Measurements from ENCODE around the gene SMOC2.

The SMOC2 gene

GRCh38 chr6:168507730-168508129 is 66.7 kb downstream of the SMOC2 start:
- H3K9me3 ChIP-seq (ENCODE audit: control insufficient read depth in 5 of 5, low read length in 5 of 5) = no peaks in the 10 kb centered on the region
- H3K4me1 ChIP-seq (ENCODE audit: control insufficient read depth in 5 of 5, insufficient read depth in 5 of 5, low read length in 5 of 5) = no peaks in the 10 kb centered on the region
- no peak overlapping the region for H3K27ac ChIP-seq (ENCODE audit: low read depth, low read length)
- H3K27me3 ChIP-seq (ENCODE audit: control insufficient read depth in 5 of 5, insufficient read depth in 4 of 5, low read length in 5 of 5) = peaks cover 0 to 5% (median 0%) of the 10 kb centered on the region in 5 donors
- H3K9ac ChIP-seq (ENCODE audit: low read length in 5 of 5) = no peak overlapping the region
- H3K36me3 ChIP-seq (ENCODE audit: control insufficient read depth in 5 of 5, insufficient read depth in 5 of 5, low read length in 5 of 5) = no peaks in the 10 kb centered on the region
- no peak overlapping the region for H3K4me3 ChIP-seq (ENCODE audit: low read depth in 1 of 5, low read length in 5 of 5)

- Histone ChIP-seq H3K27ac (ENCODE audit: low read depth, low read length) (no peak overlapping the region), H3K27me3 (ENCODE audit: control insufficient read depth in 5 of 5, insufficient read depth in 4 of 5, low read length in 5 of 5) (peaks cover 0 to 6% (median 0%) of the 10 kb centered on the region in 5 donors), H3K4me1 (ENCODE audit: control insufficient read depth in 5 of 5, insufficient read depth in 5 of 5, low read length in 5 of 5) (peaks cover 0 to 1% (median 0%) of the 10 kb centered on the region in 5 donors), H3K9ac (ENCODE audit: low read length in 5 of 5) (no peak overlapping the region), H3K36me3 (ENCODE audit: control insufficient read depth in 5 of 5, insufficient read depth in 5 of 5, low read length in 5 of 5) (no peaks in the 10 kb centered on the region), H3K9me3 (ENCODE audit: control insufficient read depth in 5 of 5, low read length in 5 of 5) (no peaks in the 10 kb centered on the region), H3K4me3 (ENCODE audit: low read depth in 1 of 5, low read length in 5 of 5) (no peak overlapping the region)
These were observed 67.9 kb downstream of the SMOC2 start for GRCh38 chr6:168508903-168509302.

- Histone ChIP-seq H3K36me3 (ENCODE audit: control insufficient read depth in 5 of 5, insufficient read depth in 5 of 5, low read length in 5 of 5) (peaks cover 0 to 3% (median 0%) of the 10 kb centered on the region in 5 donors), H3K27ac (ENCODE audit: low read depth, low read length) (no peak overlapping the region), H3K9ac (ENCODE audit: low read length in 5 of 5) (no peak overlapping the region), H3K4me3 (ENCODE audit: low read depth in 1 of 5, low read length in 5 of 5) (no peak overlapping the region), H3K4me1 (ENCODE audit: control insufficient read depth in 5 of 5, insufficient read depth in 5 of 5, low read length in 5 of 5) (peaks cover 0 to 6% (median 0%) of the 10 kb centered on the region in 5 donors), H3K27me3 (ENCODE audit: control insufficient read depth in 5 of 5, insufficient read depth in 4 of 5, low read length in 5 of 5) (peaks cover 0 to 15% (median 0%) of the 10 kb centered on the region in 5 donors), H3K9me3 (ENCODE audit: control insufficient read depth in 5 of 5, low read length in 5 of 5) (peaks cover 0 to 5% (median 0%) of the 10 kb centered on the region in 5 donors)
These were observed 72.8 kb downstream of the SMOC2 start for GRCh38 chr6:168513766-168514165.

- H3K9ac ChIP-seq (ENCODE audit: low read length in 5 of 5) = no peak overlapping the region
- peaks cover 0 to 6% (median 0%) of the 10 kb centered on the region in 5 donors for H3K4me1 ChIP-seq (ENCODE audit: control insufficient read depth in 5 of 5, insufficient read depth in 5 of 5, low read length in 5 of 5)
- no peak overlapping the region for H3K4me3 ChIP-seq (ENCODE audit: low read depth in 1 of 5, low read length in 5 of 5)
- peaks cover 0 to 9% (median 0%) of the 10 kb centered on the region in 5 donors for H3K9me3 ChIP-seq (ENCODE audit: control insufficient read depth in 5 of 5, low read length in 5 of 5)
- peaks cover 0 to 6% (median 0%) of the 10 kb centered on the region in 5 donors for H3K36me3 ChIP-seq (ENCODE audit: control insufficient read depth in 5 of 5, insufficient read depth in 5 of 5, low read length in 5 of 5)
- H3K27me3 ChIP-seq (ENCODE audit: control insufficient read depth in 5 of 5, insufficient read depth in 4 of 5, low read length in 5 of 5) = peaks cover 0 to 15% (median 0%) of the 10 kb centered on the region in 5 donors
- H3K27ac ChIP-seq (ENCODE audit: low read depth, low read length) = no peak overlapping the region
These were observed 73.2 kb downstream of the SMOC2 start for GRCh38 chr6:168514216-168514615.

- Histone ChIP-seq H3K4me3 (ENCODE audit: low read depth in 1 of 5, low read length in 5 of 5) (no peak overlapping the region), H3K27ac (ENCODE audit: low read depth, low read length) (no peak overlapping the region), H3K9me3 (ENCODE audit: control insufficient read depth in 5 of 5, low read length in 5 of 5) (peaks cover 0 to 9% (median 0%) of the 10 kb centered on the region in 5 donors)
These were observed 74.4 kb downstream of the SMOC2 start for GRCh38 chr6:168515376-168515775.

GRCh38 chr6:168516944-168517741 is 76.2 kb downstream of the SMOC2 start:
- peaks cover 0 to 6% (median 0%) of the 10 kb centered on the region in 5 donors for H3K36me3 ChIP-seq (ENCODE audit: control insufficient read depth in 5 of 5, insufficient read depth in 5 of 5, low read length in 5 of 5)
- peaks cover 0 to 12% (median 0%) of the 10 kb centered on the region in 5 donors for H3K27me3 ChIP-seq (ENCODE audit: control insufficient read depth in 5 of 5, insufficient read depth in 4 of 5, low read length in 5 of 5)
- peaks cover 0 to 6% (median 0%) of the 10 kb centered on the region in 5 donors for H3K4me1 ChIP-seq (ENCODE audit: control insufficient read depth in 5 of 5, insufficient read depth in 5 of 5, low read length in 5 of 5)
- no peak overlapping the region for H3K27ac ChIP-seq (ENCODE audit: low read depth, low read length)
- no peak overlapping the region for H3K4me3 ChIP-seq (ENCODE audit: low read depth in 1 of 5, low read length in 5 of 5)
- H3K9me3 ChIP-seq (ENCODE audit: control insufficient read depth in 5 of 5, low read length in 5 of 5) = peaks cover 0 to 9% (median 0%) of the 10 kb centered on the region in 5 donors
- no peak overlapping the region for H3K9ac ChIP-seq (ENCODE audit: low read length in 5 of 5)

More at GRCh38 chr6:168515376-168515775, 74.4 kb downstream of the SMOC2 start:
- peaks cover 0 to 6% (median 0%) of the 10 kb centered on the region in 5 donors for H3K4me1 ChIP-seq (ENCODE audit: control insufficient read depth in 5 of 5, insufficient read depth in 5 of 5, low read length in 5 of 5)
- no peak overlapping the region for H3K9ac ChIP-seq (ENCODE audit: low read length in 5 of 5)
- H3K36me3 ChIP-seq (ENCODE audit: control insufficient read depth in 5 of 5, insufficient read depth in 5 of 5, low read length in 5 of 5) = peaks cover 0 to 6% (median 0%) of the 10 kb centered on the region in 5 donors
- peaks cover 0 to 15% (median 0%) of the 10 kb centered on the region in 5 donors for H3K27me3 ChIP-seq (ENCODE audit: control insufficient read depth in 5 of 5, insufficient read depth in 4 of 5, low read length in 5 of 5)

GRCh38 chr6:168517742-168518347 is 76.9 kb downstream of the SMOC2 start:
- Histone ChIP-seq H3K4me3 (ENCODE audit: low read depth in 1 of 5, low read length in 5 of 5) (no peak overlapping the region), H3K27me3 (ENCODE audit: control insufficient read depth in 5 of 5, insufficient read depth in 4 of 5, low read length in 5 of 5) (peaks cover 0 to 10% (median 0%) of the 10 kb centered on the region in 5 donors), H3K9me3 (ENCODE audit: control insufficient read depth in 5 of 5, low read length in 5 of 5) (peaks cover 0 to 9% (median 0%) of the 10 kb centered on the region in 5 donors), H3K9ac (ENCODE audit: low read length in 5 of 5) (no peak overlapping the region), H3K4me1 (ENCODE audit: control insufficient read depth in 5 of 5, insufficient read depth in 5 of 5, low read length in 5 of 5) (peaks cover 0 to 6% (median 0%) of the 10 kb centered on the region in 5 donors), H3K27ac (ENCODE audit: low read depth, low read length) (no peak overlapping the region), H3K36me3 (ENCODE audit: control insufficient read depth in 5 of 5, insufficient read depth in 5 of 5, low read length in 5 of 5) (peaks cover 0 to 6% (median 0%) of the 10 kb centered on the region in 5 donors)

- Histone ChIP-seq H3K9me3 (ENCODE audit: control insufficient read depth in 5 of 5, low read length in 5 of 5) (peaks cover 0 to 9% (median 0%) of the 10 kb centered on the region in 5 donors), H3K9ac (ENCODE audit: low read length in 5 of 5) (no peak overlapping the region), H3K4me1 (ENCODE audit: control insufficient read depth in 5 of 5, insufficient read depth in 5 of 5, low read length in 5 of 5) (peaks cover 0 to 6% (median 0%) of the 10 kb centered on the region in 5 donors), H3K36me3 (ENCODE audit: control insufficient read depth in 5 of 5, insufficient read depth in 5 of 5, low read length in 5 of 5) (peaks cover 0 to 6% (median 0%) of the 10 kb centered on the region in 5 donors), H3K27me3 (ENCODE audit: control insufficient read depth in 5 of 5, insufficient read depth in 4 of 5, low read length in 5 of 5) (peaks cover 0 to 10% (median 0%) of the 10 kb centered on the region in 5 donors), H3K4me3 (ENCODE audit: low read depth in 1 of 5, low read length in 5 of 5) (no peak overlapping the region), H3K27ac (ENCODE audit: low read depth, low read length) (no peak overlapping the region)
These were observed 77.4 kb downstream of the SMOC2 start for GRCh38 chr6:168518348-168518745.

GRCh38 chr6:168518867-168519266 is 77.9 kb downstream of the SMOC2 start:
- peaks cover 0 to 6% (median 0%) of the 10 kb centered on the region in 5 donors for H3K36me3 ChIP-seq (ENCODE audit: control insufficient read depth in 5 of 5, insufficient read depth in 5 of 5, low read length in 5 of 5)
- H3K9ac ChIP-seq (ENCODE audit: low read length in 5 of 5) = no peak overlapping the region
- no peak overlapping the region for H3K4me3 ChIP-seq (ENCODE audit: low read depth in 1 of 5, low read length in 5 of 5)
- peaks cover 0 to 9% (median 0%) of the 10 kb centered on the region in 5 donors for H3K27me3 ChIP-seq (ENCODE audit: control insufficient read depth in 5 of 5, insufficient read depth in 4 of 5, low read length in 5 of 5)
- H3K4me1 ChIP-seq (ENCODE audit: control insufficient read depth in 5 of 5, insufficient read depth in 5 of 5, low read length in 5 of 5) = peaks cover 0 to 5% (median 0%) of the 10 kb centered on the region in 5 donors
- peaks cover 0 to 9% (median 0%) of the 10 kb centered on the region in 5 donors for H3K9me3 ChIP-seq (ENCODE audit: control insufficient read depth in 5 of 5, low read length in 5 of 5)
- no peak overlapping the region for H3K27ac ChIP-seq (ENCODE audit: low read depth, low read length)
